ENCODE results near the gene TRIM67. TPM values are rescaled to one million over a fixed set of nuclear protein-coding genes. Genes with fewer than 3 reads are reported as not detected.
"Not testable (repeated sequence)": the region's sequence is repeated elsewhere in the genome, so short reads cannot be mapped to it uniquely, and the experiment has no call there.

Gene TRIM67
- total RNA-seq, 1 donor from 2014 or later = not detected

DNA sequence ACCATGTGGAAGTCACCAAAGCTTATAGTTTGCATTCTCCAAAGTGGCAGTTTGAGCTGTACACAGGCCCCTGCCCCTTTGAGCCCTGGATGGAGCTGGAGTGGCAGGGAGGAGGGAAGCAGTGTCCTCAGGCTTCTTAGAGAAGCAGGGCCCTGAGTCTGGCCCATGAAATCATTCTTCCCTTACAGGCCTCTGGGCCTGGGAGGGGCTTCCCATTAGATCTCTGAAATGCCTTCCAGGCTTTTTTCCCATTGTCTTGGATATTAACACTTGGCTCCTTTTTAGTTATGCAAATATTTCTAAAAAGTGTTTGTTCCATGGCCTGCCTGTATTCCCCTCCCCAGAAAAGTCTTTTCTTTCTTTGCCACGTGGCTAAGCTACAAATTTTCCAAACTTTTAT, 10.0 kb upstream of the TRIM67 start:
- ATAC-seq (ENCODE audit: low read depth) (no peak), DNase-seq (no peak)
- TF ChIP-seq, protein P1, sequence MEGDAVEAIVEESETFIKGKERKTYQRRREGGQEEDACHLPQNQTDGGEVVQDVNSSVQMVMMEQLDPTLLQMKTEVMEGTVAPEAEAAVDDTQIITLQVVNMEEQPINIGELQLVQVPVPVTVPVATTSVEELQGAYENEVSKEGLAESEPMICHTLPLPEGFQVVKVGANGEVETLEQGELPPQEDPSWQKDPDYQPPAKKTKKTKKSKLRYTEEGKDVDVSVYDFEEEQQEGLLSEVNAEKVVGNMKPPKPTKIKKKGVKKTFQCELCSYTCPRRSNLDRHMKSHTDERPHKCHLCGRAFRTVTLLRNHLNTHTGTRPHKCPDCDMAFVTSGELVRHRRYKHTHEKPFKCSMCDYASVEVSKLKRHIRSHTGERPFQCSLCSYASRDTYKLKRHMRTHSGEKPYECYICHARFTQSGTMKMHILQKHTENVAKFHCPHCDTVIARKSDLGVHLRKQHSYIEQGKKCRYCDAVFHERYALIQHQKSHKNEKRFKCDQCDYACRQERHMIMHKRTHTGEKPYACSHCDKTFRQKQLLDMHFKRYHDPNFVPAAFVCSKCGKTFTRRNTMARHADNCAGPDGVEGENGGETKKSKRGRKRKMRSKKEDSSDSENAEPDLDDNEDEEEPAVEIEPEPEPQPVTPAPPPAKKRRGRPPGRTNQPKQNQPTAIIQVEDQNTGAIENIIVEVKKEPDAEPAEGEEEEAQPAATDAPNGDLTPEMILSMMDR (IDR thresholded peaks at IDR 0.05) = no peak
- Mint-ChIP-seq H3K27me3 (peaks cover 19% of the 10 kb centered on the region), H3K36me3 (ENCODE audit: low read depth) (no peaks in the 10 kb centered on the region), H3K4me1 (no peaks in the 10 kb centered on the region), H3K27ac (no peak overlapping the region), H3K4me3 (no peak overlapping the region), H3K9me3 (peaks cover 11% of the 10 kb centered on the region)
- ChIA-PET POLR2A (no interaction called here), CTCF (no interaction called here)
- intact Hi-C loops (cut with micrococcal nuclease) = no loop called here

DNA sequence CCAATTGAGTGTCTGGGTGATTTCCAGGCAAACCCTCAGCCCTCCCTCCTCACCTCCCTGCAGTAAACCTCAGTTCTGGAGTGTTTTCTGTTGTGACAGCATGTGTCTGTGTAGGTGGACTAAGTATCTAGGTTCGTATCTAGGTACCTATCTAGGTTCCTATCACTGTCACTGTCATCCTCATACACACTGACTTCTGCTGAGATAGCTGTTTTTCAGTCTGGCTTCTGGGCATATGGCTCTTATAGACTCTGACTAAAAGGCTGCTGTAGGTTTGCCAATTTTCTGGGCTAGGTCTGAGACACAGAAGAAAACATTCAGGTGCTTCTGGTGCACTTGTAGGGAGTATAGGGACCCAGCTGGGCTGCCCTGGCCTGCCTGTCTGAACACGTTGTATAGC, 8.1 kb upstream of the TRIM67 start:
- H3K27me3 Mint-ChIP-seq = peaks cover 21% of the 10 kb centered on the region
- H3K27ac Mint-ChIP-seq = no peak overlapping the region

DNA sequence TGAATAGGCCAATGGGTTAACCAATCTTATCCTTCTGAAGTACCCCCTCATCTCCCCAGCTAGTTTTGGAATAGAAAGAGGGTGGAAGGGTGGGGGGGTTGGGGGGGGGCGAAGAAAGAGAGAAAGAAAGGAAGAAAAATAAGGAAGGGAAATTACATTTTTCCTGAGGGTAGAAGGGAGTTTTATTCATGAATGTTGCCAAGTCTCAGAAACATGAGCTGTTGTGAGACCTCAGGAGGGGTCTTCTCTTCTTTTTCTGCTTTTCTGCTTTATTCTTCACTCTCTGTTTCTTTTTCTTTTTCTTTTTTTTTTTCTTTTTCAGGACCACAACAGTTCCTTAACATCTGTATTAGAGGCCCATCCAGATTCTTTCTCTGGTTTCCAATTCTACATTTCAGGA, 6.0 kb upstream of the TRIM67 start:
- Mint-ChIP-seq H3K9me3 (peaks cover 11% of the 10 kb centered on the region), H3K36me3 (ENCODE audit: low read depth) (no peaks in the 10 kb centered on the region), H3K4me1 (peaks cover under 1% of the 10 kb centered on the region), H3K4me3 (no peak overlapping the region), H3K27me3 (peaks cover 39% of the 10 kb centered on the region), H3K27ac (no peak overlapping the region)
- TF ChIP-seq, protein P1 (IDR thresholded peaks at IDR 0.05) = no peak
- no peak for ATAC-seq (ENCODE audit: low read depth)
- DNase-seq = no peak
- CTCF ChIA-PET = no interaction called here
- POLR2A ChIA-PET = no interaction called here
- intact Hi-C loops (cut with micrococcal nuclease) = no loop called here

More for the DNA sequence above, 8.1 kb upstream of the TRIM67 start:
- intact Hi-C loops (cut with micrococcal nuclease) = no loop called here
- no peaks in the 10 kb centered on the region for H3K36me3 Mint-ChIP-seq (ENCODE audit: low read depth)
- CTCF ChIA-PET = no interaction called here
- DNase-seq (no peak), ATAC-seq (ENCODE audit: low read depth) (no peak)
- peaks cover 11% of the 10 kb centered on the region for H3K9me3 Mint-ChIP-seq
- no peak overlapping the region for H3K4me3 Mint-ChIP-seq
- TF ChIP-seq, protein P1 (IDR thresholded peaks at IDR 0.05) = no peak
- POLR2A ChIA-PET = no interaction called here
- no peaks in the 10 kb centered on the region for H3K4me1 Mint-ChIP-seq

DNA sequence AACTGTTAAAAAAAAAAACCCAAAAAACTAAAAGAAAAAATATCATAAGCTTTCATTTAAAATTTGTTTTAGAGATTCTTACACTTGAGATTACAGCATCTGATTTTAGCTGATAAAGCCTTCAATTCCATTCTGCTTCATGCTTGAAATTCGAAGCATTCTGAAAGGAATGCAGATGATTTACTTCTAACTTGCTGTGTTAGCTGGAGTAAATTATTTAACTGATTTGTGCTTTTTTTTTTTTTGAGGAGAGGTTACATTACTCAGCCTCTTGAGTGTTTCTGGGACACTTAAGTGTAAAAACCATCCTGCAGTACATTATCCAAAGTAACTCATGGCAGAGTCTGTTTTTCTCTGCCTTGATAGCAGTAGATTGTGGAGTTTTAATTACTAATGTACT, 4.5 kb upstream of the TRIM67 start:
- intact Hi-C loops (cut with micrococcal nuclease) = no loop called here
- ATAC-seq (ENCODE audit: low read depth) = no peak
- Mint-ChIP-seq H3K27ac (no peak overlapping the region), H3K4me3 (no peak overlapping the region), H3K4me1 (peaks cover 6% of the 10 kb centered on the region), H3K27me3 (peaks cover 47% of the 10 kb centered on the region), H3K9me3 (peaks cover 7% of the 10 kb centered on the region), H3K36me3 (ENCODE audit: low read depth) (no peaks in the 10 kb centered on the region)
- no peak for DNase-seq
- TF ChIP-seq, protein P1 (IDR thresholded peaks at IDR 0.05) = no peak
- CTCF ChIA-PET = no interaction called here
- POLR2A ChIA-PET = no interaction called here

DNA sequence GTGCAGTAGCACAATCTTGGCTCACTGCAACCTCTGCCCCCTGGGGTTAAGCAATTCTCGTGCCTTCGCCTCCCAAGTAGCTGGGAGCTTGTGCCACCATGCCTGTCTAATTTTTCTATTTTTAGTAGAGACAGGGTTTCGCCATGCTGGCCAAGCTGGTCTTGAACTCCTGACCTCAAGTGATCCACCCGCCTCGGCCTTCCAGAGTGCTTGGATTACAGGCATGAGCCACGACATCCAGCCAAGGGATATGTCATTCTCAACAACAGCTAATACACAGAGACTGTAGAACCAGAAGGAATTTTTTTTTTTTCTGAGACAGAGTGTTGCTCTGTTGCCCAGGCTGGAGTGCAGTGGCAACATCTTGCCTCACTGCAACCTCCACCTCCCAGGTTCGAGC, 3.7 kb upstream of the TRIM67 start:
- intact Hi-C loops (cut with micrococcal nuclease); H3K4me3 Mint-ChIP-seq; H3K4me1 Mint-ChIP-seq; ATAC-seq (ENCODE audit: low read depth); CTCF ChIA-PET; POLR2A ChIA-PET; H3K27ac Mint-ChIP-seq; H3K9me3 Mint-ChIP-seq; DNase-seq; H3K36me3 Mint-ChIP-seq (ENCODE audit: low read depth): not testable (repeated sequence)
- H3K27me3 Mint-ChIP-seq = peaks cover 47% of the 10 kb centered on the region

DNA sequence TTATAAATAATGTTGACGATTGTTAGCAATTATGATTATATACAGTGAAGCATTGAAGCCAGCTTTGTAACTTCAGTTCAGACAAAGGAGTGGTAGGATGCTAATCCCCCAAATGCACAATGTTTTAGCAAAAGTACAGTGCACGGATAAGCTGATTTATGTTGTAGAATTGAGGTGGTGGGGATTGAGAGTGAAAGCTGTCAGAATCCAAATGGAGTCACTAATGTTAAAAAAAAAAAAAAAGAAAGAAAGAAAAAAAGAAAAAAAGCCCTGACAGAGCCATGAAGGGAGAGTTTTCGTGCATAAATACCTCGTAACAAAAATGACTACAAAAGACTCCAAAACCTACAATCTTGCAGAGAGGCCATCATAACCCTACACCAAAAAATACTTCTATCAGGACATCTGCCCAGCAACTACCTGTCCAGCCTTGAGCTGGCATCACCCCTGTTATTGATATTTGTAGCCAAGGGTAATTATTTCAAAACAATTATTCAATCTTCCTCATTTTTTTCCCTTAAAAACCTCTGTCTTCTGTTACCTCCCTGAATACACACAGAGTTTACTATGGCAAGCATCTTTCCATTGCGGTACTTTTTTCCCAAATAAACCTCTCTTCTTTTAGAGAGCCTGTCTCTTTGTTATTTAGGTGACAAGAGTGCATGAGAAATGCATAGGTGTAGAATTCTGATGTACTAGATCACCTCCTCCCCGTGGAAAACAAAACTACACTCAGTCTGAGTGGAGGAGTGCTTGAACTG, 2.5 kb upstream of the TRIM67 start:
- intact Hi-C loops (cut with micrococcal nuclease) = no loop called here

More for the DNA sequence above, 2.5 kb upstream of the TRIM67 start:
- H3K27me3 Mint-ChIP-seq = peaks cover 52% of the 10 kb centered on the region
- H3K4me1 Mint-ChIP-seq = peaks cover 12% of the 10 kb centered on the region
- no peak overlapping the region for H3K27ac Mint-ChIP-seq
- DNase-seq (no peak), ATAC-seq (ENCODE audit: low read depth) (no peak)
- H3K4me3 Mint-ChIP-seq = no peak overlapping the region
- no peaks in the 10 kb centered on the region for H3K36me3 Mint-ChIP-seq (ENCODE audit: low read depth)
- ChIA-PET POLR2A (no interaction called here), CTCF (no interaction called here)
- no peaks in the 10 kb centered on the region for H3K9me3 Mint-ChIP-seq
- TF ChIP-seq, protein P1 (IDR thresholded peaks at IDR 0.05) = no peak

Data from activated B cell treated with CpG ODN at 0.5 μM for 24 hours (primary cell).